HG03066 (cell line): ENCODE data around the gene NUCKS1.

Source experiments
- ATAC-seq: cut with Tn5 transposase; IDR thresholded peaks from one replicate; pipeline ENCODE4 v1.9.1; 2021; ENCODE audit warnings: low read depth; ENCODE audit not compliant: unreplicated experiment

NUCKS1 gene

DNA sequence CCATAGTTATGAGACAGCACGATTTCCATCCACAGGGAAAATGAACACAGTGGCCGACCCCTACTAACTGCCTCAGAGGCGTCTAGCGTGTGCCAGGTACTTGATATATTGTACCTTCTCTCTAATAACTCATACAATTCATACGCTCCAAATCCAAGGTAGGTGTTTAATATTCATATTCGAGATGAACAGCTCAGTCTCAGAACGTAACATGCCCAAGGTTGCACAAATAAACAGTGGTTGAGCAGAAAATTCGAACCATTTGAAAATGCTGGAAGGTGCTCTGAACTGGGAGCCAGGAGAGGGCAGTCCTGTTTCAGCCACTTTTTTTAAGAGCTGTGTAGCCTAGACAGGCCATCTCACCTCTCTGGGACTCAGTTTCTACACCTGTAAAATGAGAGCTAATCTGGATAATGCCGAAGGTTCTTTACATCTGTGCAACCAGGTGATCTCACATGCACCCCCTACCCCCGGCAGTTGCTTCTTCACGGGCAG, 77.5 kb downstream of the NUCKS1 start:
- ATAC-seq = no peak

DNA sequence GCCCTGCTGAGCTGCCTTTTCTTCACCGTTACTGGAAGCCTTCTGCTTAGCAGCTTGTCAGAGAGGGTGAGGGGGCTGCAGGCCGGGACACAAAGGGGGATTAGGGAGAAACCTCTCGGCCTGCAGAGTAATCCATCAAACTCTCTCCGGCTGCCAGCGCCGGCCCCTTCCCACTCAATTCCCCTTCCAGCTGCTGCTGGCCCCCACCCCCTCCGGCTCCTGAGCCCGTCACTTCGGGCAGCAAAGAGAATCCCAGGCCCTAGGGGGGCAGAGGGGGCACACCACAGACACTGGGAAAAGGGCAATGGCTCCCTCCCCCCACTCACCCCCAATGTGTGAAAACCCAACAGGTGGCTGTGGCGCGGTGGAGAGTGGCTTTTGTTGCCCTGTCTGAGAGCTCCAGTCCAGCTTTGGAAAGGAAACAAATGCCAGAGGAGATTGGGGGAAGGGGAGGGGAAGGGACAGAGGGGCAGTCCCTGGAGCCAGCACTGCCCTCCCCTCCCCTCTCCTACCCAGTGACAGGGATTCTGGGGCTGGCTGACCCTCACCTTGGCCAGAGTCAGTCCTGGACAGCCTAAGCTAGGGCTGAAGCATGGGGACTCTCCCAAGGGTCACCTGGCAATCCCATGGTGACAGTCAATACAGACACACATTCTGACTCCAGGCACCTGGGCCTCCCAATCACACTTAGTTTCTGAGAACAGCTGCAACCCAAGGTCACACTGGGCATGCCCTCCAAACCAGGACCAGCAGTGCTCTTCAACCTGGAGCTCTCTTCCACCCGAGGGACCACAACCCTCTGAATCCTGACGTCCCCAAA, 79.2 kb downstream of the NUCKS1 start:
- no peak for ATAC-seq

DNA sequence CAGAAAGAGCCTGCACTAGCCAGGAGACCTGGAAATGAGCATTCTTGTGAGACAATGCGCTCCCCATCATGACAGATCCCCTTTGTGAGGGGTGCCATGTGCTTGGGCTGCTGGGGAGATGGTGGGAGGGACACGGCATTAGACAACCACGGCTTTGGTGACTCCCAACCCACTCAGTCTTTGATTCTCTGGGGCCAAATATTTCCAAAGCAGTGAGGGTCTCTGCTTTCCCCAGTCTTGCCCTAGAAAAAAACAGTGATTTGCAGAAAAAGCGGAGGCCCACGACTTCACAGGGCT, 79.9 kb downstream of the NUCKS1 start:
- ATAC-seq = no peak

DNA sequence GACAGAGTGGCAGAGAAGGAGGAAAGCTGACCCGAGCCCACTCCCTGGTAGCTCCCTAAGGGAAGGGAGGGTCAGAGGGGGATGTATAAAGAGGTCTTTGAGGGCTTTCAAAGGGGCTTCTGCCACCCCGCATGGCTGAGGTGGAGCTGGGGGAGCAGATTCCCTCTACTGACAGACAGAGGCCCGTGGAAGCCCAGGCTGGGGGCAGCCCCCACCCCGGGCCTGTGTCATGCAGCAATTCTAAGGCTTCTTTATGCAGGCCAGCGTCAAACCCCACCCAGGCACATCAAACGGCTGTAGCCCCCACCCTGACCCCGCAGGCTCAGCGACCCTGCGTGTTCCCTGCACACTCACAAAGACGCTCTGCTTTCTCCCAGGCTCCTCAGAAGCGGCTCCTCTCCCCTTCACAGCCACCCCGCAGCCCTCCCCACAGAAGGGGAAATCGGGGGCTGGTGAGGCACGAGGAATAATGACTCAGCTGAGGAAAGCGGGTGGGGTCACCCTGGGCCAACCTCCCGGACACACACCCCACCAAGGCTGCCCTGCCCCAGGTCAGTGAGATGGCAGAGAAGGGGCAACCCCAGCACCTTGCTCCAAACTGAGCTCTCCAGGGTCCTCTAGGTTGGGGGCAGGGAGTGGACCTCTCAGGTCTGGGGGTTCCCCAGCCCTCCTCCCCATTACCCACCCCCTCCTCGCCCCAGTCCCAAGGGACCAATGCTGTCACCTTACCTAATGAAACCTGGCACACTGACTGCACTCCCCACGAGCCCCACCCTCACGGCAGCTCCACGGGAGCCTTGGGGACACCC, 80.4 kb downstream of the NUCKS1 start:
- peak; percentile 31 for ATAC-seq

DNA sequence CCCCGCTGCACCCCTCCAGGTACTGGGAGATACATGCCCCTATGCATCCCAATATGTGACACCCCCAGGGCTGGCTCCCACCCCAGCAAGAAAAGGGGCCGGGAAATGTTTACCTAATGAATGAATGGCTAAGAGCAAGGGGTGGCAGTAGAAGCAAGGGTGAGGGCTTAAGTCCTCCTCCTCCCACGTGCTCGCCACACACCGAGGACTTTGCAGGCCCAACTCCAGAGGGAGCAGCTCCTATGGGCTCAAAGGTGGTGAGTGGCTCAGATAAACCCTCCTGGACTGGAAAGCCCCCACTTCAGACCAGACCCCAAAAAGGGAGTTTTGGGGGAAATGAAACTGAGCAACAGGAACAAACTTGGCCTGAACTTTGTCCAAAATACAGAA, 81.0 kb downstream of the NUCKS1 start:
- peak; percentile 16 for ATAC-seq

DNA sequence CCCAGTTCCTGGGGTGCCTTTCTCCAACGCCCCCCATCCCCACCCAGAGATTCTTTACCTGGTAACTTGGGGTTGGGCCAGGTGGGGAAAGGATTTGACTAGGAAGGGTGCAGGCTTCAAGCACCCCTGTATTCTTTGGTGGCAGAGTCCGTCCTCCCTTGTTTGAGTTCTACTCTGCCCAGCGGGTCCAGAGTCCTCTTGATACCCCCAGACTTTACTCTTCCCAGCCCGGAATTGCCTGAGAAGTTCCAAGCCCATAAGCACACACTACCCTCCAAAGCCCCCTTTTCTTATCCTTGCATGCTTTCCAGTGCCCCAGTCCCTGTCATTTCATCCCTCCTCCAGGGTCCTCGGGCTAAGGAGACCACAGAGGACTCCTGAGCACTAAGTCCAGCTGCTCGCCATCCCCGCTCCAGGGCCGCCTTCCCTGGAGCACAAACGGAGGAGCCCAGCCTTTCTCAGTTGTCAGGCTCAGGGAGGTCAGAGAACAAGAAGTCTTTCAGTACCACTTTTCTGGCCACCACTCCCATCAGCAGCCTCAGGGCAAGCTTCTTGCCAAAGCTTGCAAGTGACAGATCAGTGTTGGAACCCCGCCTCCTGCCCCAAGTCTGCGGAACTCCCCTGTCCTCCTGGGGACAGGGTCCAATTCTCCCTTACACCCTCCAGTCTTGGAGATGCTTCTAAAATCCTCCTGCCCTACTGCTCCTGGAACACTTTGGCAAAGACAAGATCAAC, 81.9 kb downstream of the NUCKS1 start:
- no peak for ATAC-seq

DNA sequence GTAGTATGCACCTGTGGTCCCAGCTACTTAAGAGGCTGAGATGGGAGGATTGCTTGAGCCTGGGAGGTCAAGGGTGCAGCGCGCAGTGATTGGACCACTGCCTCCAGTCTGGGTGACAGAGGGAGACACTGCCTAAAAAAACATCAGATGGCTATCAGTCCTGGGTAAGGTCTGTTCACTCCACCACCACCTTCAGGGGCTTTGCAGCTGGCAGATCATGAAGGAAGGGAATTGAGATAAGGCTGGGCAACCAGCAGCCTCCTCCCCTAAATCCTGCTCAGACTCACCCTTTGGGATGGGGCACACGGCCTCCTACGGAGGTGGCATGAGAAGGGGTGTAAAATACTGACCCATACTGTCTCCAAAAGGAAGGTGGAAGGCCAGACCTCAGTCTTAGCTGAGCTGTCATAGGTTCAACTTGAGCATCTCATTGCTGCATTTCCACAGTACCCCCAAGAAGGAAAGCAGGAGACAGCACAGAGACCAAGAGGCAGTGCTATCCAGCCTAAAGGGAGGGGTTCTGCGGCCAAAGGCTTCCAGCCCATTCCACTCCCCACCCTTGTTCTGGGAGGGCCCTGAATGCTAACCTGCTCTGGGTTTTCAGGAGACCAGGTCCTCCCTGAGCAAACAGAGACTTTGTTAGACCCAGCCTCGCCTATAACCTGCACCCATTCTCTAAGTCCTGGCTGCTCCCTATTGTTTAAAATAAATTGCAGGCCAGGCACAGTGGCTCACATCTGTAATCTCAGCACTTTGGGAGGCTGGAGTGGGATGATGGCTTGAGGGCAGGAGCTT, 83.4 kb downstream of the NUCKS1 start:
- ATAC-seq = no peak

DNA sequence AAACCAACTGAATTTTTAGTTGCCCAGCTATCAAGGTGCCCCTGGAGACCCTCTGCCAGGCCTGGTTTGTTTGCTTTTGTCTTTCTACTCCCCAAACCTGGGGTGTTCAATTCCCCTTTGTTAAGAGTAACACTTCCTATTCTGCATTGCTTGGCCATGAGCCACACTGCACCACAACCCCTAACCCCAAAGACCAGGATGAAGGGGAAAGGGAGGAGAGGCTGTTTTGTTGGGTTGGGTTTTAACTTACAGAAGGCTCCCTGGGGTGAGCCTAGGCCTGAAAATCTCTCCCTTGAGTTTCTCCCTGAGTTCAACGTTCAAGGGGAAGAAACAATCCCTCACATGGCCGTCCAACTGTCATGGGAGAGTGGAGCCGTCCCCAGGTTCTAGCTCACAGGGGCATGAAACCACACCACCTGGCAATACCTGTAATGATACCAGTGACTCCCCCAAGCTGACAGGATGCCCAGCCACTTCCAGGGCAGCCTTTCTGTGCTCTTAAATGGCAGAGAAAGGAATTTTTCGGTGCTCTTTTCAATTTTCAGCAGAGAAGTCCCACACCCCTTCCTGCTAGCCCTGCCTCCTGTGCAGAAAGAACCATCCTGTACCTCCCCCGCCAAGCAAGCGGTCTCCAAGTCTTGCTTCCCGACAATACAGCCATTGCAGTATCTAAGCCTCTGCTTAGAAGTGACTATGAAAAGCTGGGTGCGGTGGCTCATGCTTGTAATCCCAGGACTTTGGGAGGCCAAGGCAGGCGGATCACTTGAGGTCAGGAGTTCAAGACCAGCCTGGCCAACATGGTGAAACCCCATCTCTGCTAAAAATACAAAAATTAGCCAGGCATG, 84.6 kb downstream of the NUCKS1 start:
- ATAC-seq = no peak

DNA sequence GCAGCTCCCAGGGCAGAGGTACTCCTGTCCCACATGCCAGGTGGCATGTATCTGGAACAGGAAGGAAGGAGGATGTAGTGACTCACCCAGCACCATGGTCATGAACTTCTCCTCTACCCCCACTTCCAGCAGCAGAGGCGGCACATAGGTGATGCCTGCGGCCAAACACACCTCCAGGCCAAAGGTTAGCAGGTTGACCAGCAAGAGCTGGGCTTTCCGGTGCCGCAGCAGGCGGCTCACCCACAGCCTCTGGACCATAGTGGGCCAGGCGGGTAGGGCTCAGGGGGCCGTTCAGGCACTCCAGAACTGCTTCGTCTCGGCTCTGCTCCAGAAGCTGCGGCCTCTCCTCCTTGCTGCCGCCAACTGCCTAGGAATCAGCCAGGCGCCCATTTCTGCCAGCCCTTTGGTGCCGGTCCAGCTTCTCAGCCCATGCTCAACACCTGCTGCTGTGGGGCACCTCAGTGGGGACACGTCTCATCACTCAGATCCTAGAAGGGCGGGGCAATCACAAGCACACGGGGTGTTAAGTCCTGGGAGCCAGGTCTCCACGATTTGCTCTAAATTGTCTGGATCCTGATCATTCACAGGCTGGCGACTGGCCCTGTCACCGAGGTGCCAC, 85.5 kb downstream of the NUCKS1 start:
- no peak for ATAC-seq

DNA sequence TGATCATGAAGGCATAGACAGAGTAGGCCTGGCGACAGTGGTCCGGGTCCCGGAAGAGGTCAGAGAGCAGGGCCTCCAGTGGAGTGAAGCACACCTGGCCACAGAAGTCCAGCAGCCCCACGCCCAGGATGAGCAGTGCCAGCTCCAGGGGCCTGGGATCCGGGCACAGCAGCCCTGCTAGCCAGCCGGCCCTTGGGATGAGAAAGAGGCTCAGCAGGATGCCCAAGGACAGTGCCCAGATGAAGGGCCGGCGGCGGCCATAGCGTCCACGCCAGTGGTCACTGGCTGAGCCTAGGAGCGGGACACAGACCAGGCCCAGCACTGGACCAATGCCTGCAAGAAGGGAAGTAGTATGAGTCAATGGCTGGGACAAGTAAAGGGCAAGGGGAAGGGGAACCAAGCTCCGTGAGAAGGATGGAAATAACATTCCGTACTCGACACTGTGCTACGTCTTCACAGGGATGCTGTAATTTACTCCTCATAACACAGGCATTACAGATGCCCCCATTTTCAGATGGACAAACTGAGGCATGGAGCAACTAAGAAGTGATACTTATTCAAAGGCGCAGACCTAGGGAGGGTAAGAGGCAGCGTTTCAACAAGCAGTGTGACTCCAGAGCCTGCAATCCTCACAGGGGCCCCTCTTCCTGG, 86.6 kb downstream of the NUCKS1 start:
- ATAC-seq = no peak
